Suprapubic skin (tissue), 4 donors: ENCODE measurements around the gene ST3GAL5. TPM values are rescaled to one million over a fixed set of nuclear protein-coding genes. Genes with fewer than 3 reads are reported as not detected.

Experiments used
- DNase-seq, 2 donors: peaks; one replicate each; pipeline ENCODE4 v3.0.0-alpha.2; 2019; ENCODE audit warnings: low spot score in 2 of 2
- H3K27ac ChIP-seq: fragments of 200-600 bp; sonication (generic); one replicate; pipeline ENCODE4 v1.5.1; 2019
- H3K27me3 ChIP-seq: fragments of 200-600 bp; sonication (generic); one replicate; pipeline ENCODE4 v1.5.1; 2019
- H3K36me3 ChIP-seq: fragments of 200-600 bp; sonication (generic); one replicate; pipeline ENCODE4 v1.5.1; 2019
- H3K4me1 ChIP-seq: fragments of 200-600 bp; sonication (generic); one replicate; pipeline ENCODE4 v1.5.1; 2019
- H3K4me3 ChIP-seq: fragments of 200-600 bp; sonication (generic); one replicate; pipeline ENCODE4 v1.5.1; 2019; ENCODE audit warnings: mild to moderate bottlenecking
- H3K9me3 ChIP-seq: fragments of 200-600 bp; sonication (generic); one replicate; pipeline ENCODE4 v1.5.1; 2019
- EP300 ChIP-seq: sonication (generic); formaldehyde crosslinking; IDR thresholded peaks from one replicate; pipeline ENCODE4 v1.6.1; 2017; ENCODE audit warnings: antibody characterized with exemption
- POLR2A ChIP-seq, 2 donors: fragments of 450-650 bp; IDR thresholded peaks; one replicate each; pipeline ENCODE4 v1.6.1; 2017; ENCODE audit warnings: antibody characterized with exemption in 2 of 2, mild to moderate bottlenecking in 2 of 2, moderate library complexity in 2 of 2
- POLR2AphosphoS5 ChIP-seq, 3 donors: sonication (generic); formaldehyde crosslinking; IDR thresholded peaks; one replicate each; pipeline ENCODE4 v1.6.1; 2017; ENCODE audit warnings: antibody characterized with exemption in 3 of 3
- WGBS: methylation state at CpG from one replicate; pipeline ENCODE4 v1.1.5; 2018; 5-methylcytosine and 5-hydroxymethylcytosine counted together
- total RNA-seq, 4 donors: library from RNA; depleted of rRNA; stranded (reverse); fragments of >200 nt; gene quantifications; one replicate each; pipeline ENCODE4 v1.1.0, GENCODE V29; 2016
- TF ChIP-seq, protein P1 (sequence below), 2 donors: fragments of 200-600 bp in 1 of 2; fragments of 450-650 bp in 1 of 2; sonication (generic) in 1 of 2; IDR thresholded peaks; one replicate each; pipeline ENCODE4 v1.5.1; 2016 to 2019; ENCODE audit warnings: antibody characterized with exemption in 2 of 2, mild to moderate bottlenecking in 1 of 2, moderate library complexity in 1 of 2

ST3GAL5 gene
- total RNA-seq, 4 donors from 2014 or later = 9.5 to 17.8 (median 14.8) TPM

DNA sequence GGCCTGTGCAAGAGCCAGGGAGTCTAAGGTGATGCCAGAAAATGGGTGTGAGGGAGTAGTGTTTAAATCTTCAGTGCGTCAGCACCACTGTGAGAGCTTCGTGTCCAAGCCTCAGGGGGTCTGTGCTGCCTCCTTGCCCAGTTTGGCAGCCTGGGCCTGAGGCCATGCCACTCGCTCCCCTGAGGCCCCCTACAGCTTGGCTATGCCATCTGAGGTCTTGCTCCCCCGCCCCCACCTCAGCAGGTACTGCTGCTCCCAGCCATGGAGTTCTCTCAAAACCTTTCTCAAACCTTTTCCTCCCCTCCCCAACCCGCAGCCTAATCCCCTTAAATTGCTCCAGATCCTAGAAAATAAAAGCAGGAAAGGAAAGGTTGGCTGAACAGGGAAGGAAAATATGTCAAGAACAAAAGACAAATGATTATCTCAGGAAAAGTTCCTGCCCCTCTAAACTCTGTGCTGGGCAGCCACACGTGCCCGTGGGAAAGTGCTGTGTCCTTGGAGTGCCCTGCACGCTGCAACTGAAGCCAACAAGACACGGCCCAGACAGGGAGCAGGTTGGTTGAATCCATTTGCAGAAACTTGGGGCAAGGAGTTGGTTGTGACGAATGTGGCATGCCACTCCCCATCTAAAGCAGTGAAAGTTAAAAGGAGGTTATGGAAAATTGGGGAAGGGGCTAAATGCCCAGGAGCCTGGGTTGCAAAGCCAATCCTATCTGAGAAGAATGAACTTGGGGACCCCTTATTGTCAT lies 73.8 kb downstream of the ST3GAL5 start:
- WGBS = 72% methylated on average over 10 of the region's 10 CpGs
- DNase-seq = peak in 1 of 2 donors; percentile 52
- Histone ChIP-seq H3K4me1 (peaks cover 14% of the 10 kb centered on the region), H3K27me3 (peaks cover 2% of the 10 kb centered on the region), H3K9me3 (no peaks in the 10 kb centered on the region), H3K4me3 (no peak overlapping the region), H3K27ac (no peak overlapping the region), H3K36me3 (no peaks in the 10 kb centered on the region)
- no peak for TF ChIP-seq POLR2A (IDR thresholded peaks at IDR 0.05)
- TF ChIP-seq POLR2AphosphoS5 (IDR thresholded peaks at IDR 0.05) = no peak
- no peak for TF ChIP-seq EP300

DNA sequence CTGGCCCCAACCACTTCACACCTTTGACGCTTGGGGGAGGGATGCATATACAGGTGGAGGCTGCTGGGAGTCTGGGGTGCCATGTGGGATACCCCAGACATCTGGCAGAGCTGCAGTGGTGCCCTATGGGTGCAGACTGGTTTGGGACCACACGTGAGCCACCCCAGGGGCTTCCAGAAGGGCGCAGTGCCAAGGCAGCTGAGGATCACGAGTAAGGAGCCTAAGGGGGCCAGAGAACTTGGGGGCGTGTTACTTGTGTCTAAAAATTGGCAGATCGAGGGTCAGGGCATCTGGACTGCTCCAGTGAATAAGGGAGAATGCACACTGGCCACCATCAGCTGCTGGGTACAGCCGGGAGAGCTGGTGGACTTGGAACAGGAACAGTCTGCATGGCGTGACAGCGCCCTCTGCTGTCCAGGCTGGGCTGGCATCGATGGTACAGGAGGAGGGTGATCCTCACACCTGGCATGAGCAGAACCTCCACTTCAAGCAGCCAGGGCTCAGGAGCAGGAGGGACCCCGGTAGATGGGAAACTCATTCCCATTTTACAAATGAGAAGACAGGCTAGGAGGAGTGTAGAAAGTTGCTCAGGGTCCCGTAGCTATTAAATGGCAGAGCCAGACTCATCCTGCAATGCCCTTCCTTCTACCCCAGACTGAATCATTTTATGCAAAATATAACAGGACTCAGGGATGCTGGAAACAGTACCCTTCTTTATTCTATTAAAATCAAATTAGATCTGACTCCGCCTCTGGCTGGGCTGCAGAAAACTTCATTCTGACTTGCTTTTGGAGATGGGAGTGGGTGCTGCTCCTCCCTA lies 74.6 kb downstream of the ST3GAL5 start:
- Histone ChIP-seq H3K27ac (no peak overlapping the region), H3K9me3 (no peaks in the 10 kb centered on the region), H3K4me1 (peaks cover 14% of the 10 kb centered on the region), H3K36me3 (no peaks in the 10 kb centered on the region), H3K27me3 (peaks cover 2% of the 10 kb centered on the region), H3K4me3 (no peak overlapping the region)
- WGBS = 30% methylated on average over 7 of the region's 13 CpGs
- peak; percentile 93 to 95 for DNase-seq
- no peak for TF ChIP-seq POLR2A (IDR thresholded peaks at IDR 0.05)
- no peak for TF ChIP-seq POLR2AphosphoS5 (IDR thresholded peaks at IDR 0.05)
- TF ChIP-seq, protein P1, sequence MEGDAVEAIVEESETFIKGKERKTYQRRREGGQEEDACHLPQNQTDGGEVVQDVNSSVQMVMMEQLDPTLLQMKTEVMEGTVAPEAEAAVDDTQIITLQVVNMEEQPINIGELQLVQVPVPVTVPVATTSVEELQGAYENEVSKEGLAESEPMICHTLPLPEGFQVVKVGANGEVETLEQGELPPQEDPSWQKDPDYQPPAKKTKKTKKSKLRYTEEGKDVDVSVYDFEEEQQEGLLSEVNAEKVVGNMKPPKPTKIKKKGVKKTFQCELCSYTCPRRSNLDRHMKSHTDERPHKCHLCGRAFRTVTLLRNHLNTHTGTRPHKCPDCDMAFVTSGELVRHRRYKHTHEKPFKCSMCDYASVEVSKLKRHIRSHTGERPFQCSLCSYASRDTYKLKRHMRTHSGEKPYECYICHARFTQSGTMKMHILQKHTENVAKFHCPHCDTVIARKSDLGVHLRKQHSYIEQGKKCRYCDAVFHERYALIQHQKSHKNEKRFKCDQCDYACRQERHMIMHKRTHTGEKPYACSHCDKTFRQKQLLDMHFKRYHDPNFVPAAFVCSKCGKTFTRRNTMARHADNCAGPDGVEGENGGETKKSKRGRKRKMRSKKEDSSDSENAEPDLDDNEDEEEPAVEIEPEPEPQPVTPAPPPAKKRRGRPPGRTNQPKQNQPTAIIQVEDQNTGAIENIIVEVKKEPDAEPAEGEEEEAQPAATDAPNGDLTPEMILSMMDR (IDR thresholded peaks at IDR 0.05) = peak; percentile 90 to 95

GRCh38 chr2:85813211-85813981 lies 75.4 kb downstream of the ST3GAL5 start:
- Histone ChIP-seq H3K4me1 (peaks cover 14% of the 10 kb centered on the region), H3K27me3 (peaks cover 2% of the 10 kb centered on the region), H3K9me3 (no peaks in the 10 kb centered on the region), H3K4me3 (no peak overlapping the region), H3K27ac (no peak overlapping the region), H3K36me3 (no peaks in the 10 kb centered on the region)
- peak in 1 of 2 donors; percentile 72 for DNase-seq
- WGBS = 79% methylated on average over 6 of the region's 7 CpGs
- TF ChIP-seq, protein P1 (IDR thresholded peaks at IDR 0.05) = no peak
- TF ChIP-seq POLR2AphosphoS5 (IDR thresholded peaks at IDR 0.05) (no peak), EP300 (no peak), POLR2A (IDR thresholded peaks at IDR 0.05) (no peak)

DNA sequence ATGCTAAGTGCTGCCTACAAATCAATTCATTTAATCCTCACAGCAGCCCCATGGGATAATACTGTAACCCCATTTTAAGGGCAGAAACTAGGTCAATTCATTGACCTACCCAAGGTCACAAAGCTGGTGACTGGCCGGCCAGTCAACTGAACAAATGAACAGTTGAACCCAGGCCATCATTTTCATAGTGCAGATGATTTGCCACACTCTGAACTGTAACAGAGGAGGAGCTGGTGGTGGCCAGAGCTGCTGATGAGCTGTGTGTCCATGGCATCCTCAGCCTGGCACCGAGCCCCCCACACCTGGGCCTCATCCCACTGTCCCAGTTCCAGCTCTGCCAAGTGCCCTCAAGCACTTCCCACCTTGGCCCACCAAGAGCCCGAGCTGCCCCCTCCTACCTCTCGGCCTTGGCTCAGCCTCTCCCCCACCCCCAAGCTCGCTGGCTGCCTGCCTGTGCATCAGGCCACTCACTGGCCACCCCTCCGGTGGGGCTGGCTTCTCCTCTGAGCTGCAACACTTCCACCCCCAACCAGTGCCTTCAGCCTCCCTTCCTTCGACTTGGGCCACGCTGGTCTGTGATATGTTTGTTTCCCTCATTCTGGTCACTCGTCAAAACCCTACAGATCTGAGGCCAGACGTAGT lies 76.6 kb downstream of the ST3GAL5 start:
- Histone ChIP-seq H3K4me1 (peaks cover 14% of the 10 kb centered on the region), H3K9me3 (no peaks in the 10 kb centered on the region), H3K36me3 (no peaks in the 10 kb centered on the region), H3K27ac (no peak overlapping the region), H3K27me3 (peaks cover 2% of the 10 kb centered on the region), H3K4me3 (no peak overlapping the region)
- TF ChIP-seq, protein P1 (IDR thresholded peaks at IDR 0.05) = no peak
- TF ChIP-seq POLR2AphosphoS5 (IDR thresholded peaks at IDR 0.05) = no peak
- TF ChIP-seq EP300 = no peak
- no peak for TF ChIP-seq POLR2A (IDR thresholded peaks at IDR 0.05)
- DNase-seq = peak; percentile 64 to 76
- WGBS = 82% methylated on average over 10 of the region's 10 CpGs
